WTC11 (cell line): ENCODE results near the gene RASL11A. TPM values are rescaled to one million over a fixed set of nuclear protein-coding genes. Genes with fewer than 3 reads are reported as not detected.

ENCODE experiments used
- ATAC-seq: fragments of 200-7000 bp; cut with Tn5 transposase; 2 replicates; pipeline ENCODE4 v1.10.0; 2021; ENCODE audit warnings: mild to moderate bottlenecking, moderate library complexity
- CTCF ChIA-PET: fragments of 300-600 bp; sonication (Branson Sonifier 250); formaldehyde crosslinking; loops from one replicate; lab custom pipeline; 2021; ENCODE audit warnings: antibody characterized with exemption; lab: Charles Lee
- POLR2A ChIA-PET: fragments of 350-600 bp; sonication (Branson Sonifier 250); formaldehyde crosslinking; loops from one replicate; lab custom pipeline; 2021; ENCODE audit warnings: antibody characterized with exemption; lab: Charles Lee
- DNase-seq: peaks from one replicate; pipeline ENCODE4 v3.0.0; 2021; ENCODE audit warnings: low spot score
- H3K27ac Mint-ChIP-seq: 2 replicates; pipeline ENCODE4 v1.8.0; 2021; ENCODE audit warnings: mixed read lengths
- H3K27me3 Mint-ChIP-seq: 2 replicates; pipeline ENCODE4 v1.8.0; 2021; ENCODE audit warnings: low read depth, mild to moderate bottlenecking, moderate library complexity, mixed read lengths
- H3K36me3 Mint-ChIP-seq: 2 replicates; pipeline ENCODE4 v1.8.0; 2021; ENCODE audit warnings: mixed read lengths
- H3K4me1 Mint-ChIP-seq: 2 replicates; pipeline ENCODE4 v1.8.0; 2022; ENCODE audit warnings: mixed read lengths
- H3K4me3 Mint-ChIP-seq: 2 replicates; pipeline ENCODE4 v1.8.0; 2021; ENCODE audit warnings: mild to moderate bottlenecking, moderate library complexity, mixed read lengths
- H3K9me3 Mint-ChIP-seq: 2 replicates; pipeline ENCODE4 v1.8.0; 2021; ENCODE audit warnings: mixed read lengths
- JAZF1 ChIP-seq: fragments of 250-450 bp; sonication (Bioruptor Pico); IDR thresholded peaks from 2 replicates; pipeline ENCODE4 v1.9.0; 2021; ENCODE audit warnings: moderate library complexity, mild to moderate bottlenecking, inconsistent platforms
- NFATC4 ChIP-seq: fragments of 250-450 bp; sonication (Bioruptor Pico); IDR thresholded peaks from 2 replicates; pipeline ENCODE4 v1.9.0; 2021; ENCODE audit warnings: mild to moderate bottlenecking
- NR1H2 ChIP-seq: sonication (generic); formaldehyde crosslinking; IDR thresholded peaks from 2 replicates; pipeline ENCODE4 v1.9.0; 2021; ENCODE audit warnings: mild to moderate bottlenecking, moderate library complexity, missing genetic modification reagents
- NR2C2 ChIP-seq: sonication (generic); formaldehyde crosslinking; IDR thresholded peaks from 2 replicates; pipeline ENCODE4 v1.8.0; 2022; ENCODE audit warnings: mild to moderate bottlenecking, missing genetic modification reagents
- NR3C1 ChIP-seq: sonication (generic); formaldehyde crosslinking; conservative IDR thresholded peaks from 2 replicates; pipeline ENCODE4 v1.8.1; 2023; ENCODE audit warnings: low read depth, mild to moderate bottlenecking, missing genetic modification reagents
- PRRX2 ChIP-seq: fragments of 250-450 bp; sonication (Bioruptor Pico); IDR thresholded peaks from 2 replicates; pipeline ENCODE4 v1.8.0; 2021; ENCODE audit warnings: mild to moderate bottlenecking
- TP53 ChIP-seq: sonication (generic); formaldehyde crosslinking; IDR thresholded peaks from 2 replicates; pipeline ENCODE4 v1.8.1; 2023; ENCODE audit warnings: mild to moderate bottlenecking, missing genetic modification reagents
- ZBTB21 ChIP-seq: sonication (generic); formaldehyde crosslinking; IDR thresholded peaks from 2 replicates; pipeline ENCODE4 v1.8.1; 2023; ENCODE audit warnings: mild to moderate bottlenecking, missing genetic modification reagents, borderline replicate concordance
- ZNF138 ChIP-seq: sonication (generic); formaldehyde crosslinking; conservative IDR thresholded peaks from 2 replicates; pipeline ENCODE4 v1.8.1; 2022; ENCODE audit warnings: mild to moderate bottlenecking, moderate library complexity, missing genetic modification reagents
- ZNF219 ChIP-seq: sonication (generic); formaldehyde crosslinking; IDR thresholded peaks from 2 replicates; pipeline ENCODE4 v1.8.0; 2023; ENCODE audit warnings: missing genetic modification reagents, mild to moderate bottlenecking, borderline replicate concordance
- total RNA-seq: library from RNA; stranded (reverse); gene quantifications from 3 replicates; pipeline ENCODE4 v1.2.3, GENCODE V29; 2021
- TF ChIP-seq, protein P1 (sequence below): sonication (generic); formaldehyde crosslinking; IDR thresholded peaks from 2 replicates; pipeline ENCODE4 v1.8.0; 2023; ENCODE audit warnings: missing genetic modification reagents, mild to moderate bottlenecking, borderline replicate concordance
- TF ChIP-seq, protein P2 (sequence below): sonication (generic); formaldehyde crosslinking; IDR thresholded peaks from 2 replicates; pipeline ENCODE4 v1.8.1; 2022; ENCODE audit warnings: low read depth, mild to moderate bottlenecking, moderate library complexity, missing genetic modification reagents, borderline replicate concordance
- TF ChIP-seq, protein P3 (sequence below): sonication (generic); formaldehyde crosslinking; IDR thresholded peaks from 2 replicates; pipeline ENCODE4 v1.8.0; 2022; ENCODE audit warnings: mild to moderate bottlenecking, missing genetic modification reagents
- TF ChIP-seq, protein P4 (sequence below): sonication (generic); formaldehyde crosslinking; IDR thresholded peaks from 2 replicates; pipeline ENCODE4 v1.8.0; 2022; ENCODE audit warnings: mild to moderate bottlenecking, missing genetic modification reagents
- TF ChIP-seq, protein P5 (sequence below): sonication (generic); formaldehyde crosslinking; IDR thresholded peaks from 2 replicates; pipeline ENCODE4 v1.8.1; 2023; ENCODE audit warnings: mild to moderate bottlenecking, missing genetic modification reagents, moderate library complexity
- TF ChIP-seq, protein P6 (sequence below): fragments of 250-450 bp; sonication (Bioruptor Pico); IDR thresholded peaks from 2 replicates; pipeline ENCODE4 v1.9.0; 2021; ENCODE audit warnings: mild to moderate bottlenecking
- TF ChIP-seq, protein P7 (sequence below): fragments of 250-450 bp; sonication (Bioruptor Pico); IDR thresholded peaks from 2 replicates; pipeline ENCODE4 v2.1.2; 2022; ENCODE audit warnings: mild to moderate bottlenecking, moderate library complexity

The RASL11A gene
- total RNA-seq, 1 experiment from 2014 or later: 3.5 TPM

DNA sequence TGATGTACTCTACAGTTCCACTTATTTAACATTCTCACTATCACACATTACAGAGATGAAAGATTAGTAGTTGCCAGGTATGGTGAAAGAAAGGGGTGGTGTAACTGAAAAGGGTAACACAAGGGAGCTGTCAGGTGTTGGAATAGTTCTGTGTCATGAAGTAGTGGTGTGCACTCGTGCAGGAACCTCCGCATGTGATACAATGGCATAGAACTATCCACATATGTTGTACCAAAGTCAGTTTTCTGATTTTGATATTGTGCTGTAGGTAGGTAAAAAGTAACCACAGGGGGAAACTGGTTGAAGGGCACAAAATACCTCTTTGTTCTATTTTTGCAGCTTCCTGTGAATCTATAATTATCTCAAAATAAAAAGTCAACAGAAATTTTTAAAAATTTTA is 43.6 kb upstream of the RASL11A start:
- ChIA-PET CTCF (interaction anchor here (0.7 to 1.0 kb wide), 3 partner anchors 113 to 135 kb away, joined by 3 to 6 read pairs (median 3); no protein-coding TSS in a partner anchor), POLR2A (interaction anchor here (0.6 kb wide), 1 partner anchor 125 kb away, joined by 4 read pairs; no protein-coding TSS in a partner anchor)
- TF ChIP-seq, protein P1, sequence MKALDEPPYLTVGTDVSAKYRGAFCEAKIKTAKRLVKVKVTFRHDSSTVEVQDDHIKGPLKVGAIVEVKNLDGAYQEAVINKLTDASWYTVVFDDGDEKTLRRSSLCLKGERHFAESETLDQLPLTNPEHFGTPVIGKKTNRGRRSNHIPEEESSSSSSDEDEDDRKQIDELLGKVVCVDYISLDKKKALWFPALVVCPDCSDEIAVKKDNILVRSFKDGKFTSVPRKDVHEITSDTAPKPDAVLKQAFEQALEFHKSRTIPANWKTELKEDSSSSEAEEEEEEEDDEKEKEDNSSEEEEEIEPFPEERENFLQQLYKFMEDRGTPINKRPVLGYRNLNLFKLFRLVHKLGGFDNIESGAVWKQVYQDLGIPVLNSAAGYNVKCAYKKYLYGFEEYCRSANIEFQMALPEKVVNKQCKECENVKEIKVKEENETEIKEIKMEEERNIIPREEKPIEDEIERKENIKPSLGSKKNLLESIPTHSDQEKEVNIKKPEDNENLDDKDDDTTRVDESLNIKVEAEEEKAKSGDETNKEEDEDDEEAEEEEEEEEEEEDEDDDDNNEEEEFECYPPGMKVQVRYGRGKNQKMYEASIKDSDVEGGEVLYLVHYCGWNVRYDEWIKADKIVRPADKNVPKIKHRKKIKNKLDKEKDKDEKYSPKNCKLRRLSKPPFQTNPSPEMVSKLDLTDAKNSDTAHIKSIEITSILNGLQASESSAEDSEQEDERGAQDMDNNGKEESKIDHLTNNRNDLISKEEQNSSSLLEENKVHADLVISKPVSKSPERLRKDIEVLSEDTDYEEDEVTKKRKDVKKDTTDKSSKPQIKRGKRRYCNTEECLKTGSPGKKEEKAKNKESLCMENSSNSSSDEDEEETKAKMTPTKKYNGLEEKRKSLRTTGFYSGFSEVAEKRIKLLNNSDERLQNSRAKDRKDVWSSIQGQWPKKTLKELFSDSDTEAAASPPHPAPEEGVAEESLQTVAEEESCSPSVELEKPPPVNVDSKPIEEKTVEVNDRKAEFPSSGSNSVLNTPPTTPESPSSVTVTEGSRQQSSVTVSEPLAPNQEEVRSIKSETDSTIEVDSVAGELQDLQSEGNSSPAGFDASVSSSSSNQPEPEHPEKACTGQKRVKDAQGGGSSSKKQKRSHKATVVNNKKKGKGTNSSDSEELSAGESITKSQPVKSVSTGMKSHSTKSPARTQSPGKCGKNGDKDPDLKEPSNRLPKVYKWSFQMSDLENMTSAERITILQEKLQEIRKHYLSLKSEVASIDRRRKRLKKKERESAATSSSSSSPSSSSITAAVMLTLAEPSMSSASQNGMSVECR (CRISPR knock-in tag): no peak
- no peak for TF ChIP-seq NR1H2 (CRISPR knock-in tag)
- TF ChIP-seq, protein P2, sequence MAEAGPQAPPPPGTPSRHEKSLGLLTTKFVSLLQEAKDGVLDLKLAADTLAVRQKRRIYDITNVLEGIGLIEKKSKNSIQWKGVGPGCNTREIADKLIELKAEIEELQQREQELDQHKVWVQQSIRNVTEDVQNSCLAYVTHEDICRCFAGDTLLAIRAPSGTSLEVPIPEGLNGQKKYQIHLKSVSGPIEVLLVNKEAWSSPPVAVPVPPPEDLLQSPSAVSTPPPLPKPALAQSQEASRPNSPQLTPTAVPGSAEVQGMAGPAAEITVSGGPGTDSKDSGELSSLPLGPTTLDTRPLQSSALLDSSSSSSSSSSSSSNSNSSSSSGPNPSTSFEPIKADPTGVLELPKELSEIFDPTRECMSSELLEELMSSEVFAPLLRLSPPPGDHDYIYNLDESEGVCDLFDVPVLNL (CRISPR knock-in tag): no peak
- TF ChIP-seq PRRX2: no peak
- no peak for TF ChIP-seq NFATC4
- TF ChIP-seq NR3C1 (CRISPR knock-in tag): no peak
- TF ChIP-seq, protein P3, sequence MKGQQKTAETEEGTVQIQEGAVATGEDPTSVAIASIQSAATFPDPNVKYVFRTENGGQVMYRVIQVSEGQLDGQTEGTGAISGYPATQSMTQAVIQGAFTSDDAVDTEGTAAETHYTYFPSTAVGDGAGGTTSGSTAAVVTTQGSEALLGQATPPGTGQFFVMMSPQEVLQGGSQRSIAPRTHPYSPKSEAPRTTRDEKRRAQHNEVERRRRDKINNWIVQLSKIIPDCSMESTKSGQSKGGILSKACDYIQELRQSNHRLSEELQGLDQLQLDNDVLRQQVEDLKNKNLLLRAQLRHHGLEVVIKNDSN (CRISPR knock-in tag): no peak
- TF ChIP-seq, protein P4, sequence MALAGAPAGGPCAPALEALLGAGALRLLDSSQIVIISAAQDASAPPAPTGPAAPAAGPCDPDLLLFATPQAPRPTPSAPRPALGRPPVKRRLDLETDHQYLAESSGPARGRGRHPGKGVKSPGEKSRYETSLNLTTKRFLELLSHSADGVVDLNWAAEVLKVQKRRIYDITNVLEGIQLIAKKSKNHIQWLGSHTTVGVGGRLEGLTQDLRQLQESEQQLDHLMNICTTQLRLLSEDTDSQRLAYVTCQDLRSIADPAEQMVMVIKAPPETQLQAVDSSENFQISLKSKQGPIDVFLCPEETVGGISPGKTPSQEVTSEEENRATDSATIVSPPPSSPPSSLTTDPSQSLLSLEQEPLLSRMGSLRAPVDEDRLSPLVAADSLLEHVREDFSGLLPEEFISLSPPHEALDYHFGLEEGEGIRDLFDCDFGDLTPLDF (CRISPR knock-in tag): no peak
- TF ChIP-seq, protein P5, sequence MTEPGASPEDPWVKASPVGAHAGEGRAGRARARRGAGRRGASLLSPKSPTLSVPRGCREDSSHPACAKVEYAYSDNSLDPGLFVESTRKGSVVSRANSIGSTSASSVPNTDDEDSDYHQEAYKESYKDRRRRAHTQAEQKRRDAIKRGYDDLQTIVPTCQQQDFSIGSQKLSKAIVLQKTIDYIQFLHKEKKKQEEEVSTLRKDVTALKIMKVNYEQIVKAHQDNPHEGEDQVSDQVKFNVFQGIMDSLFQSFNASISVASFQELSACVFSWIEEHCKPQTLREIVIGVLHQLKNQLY (CRISPR knock-in tag): no peak
- TF ChIP-seq ZNF219 (CRISPR knock-in tag): no peak
- TF ChIP-seq, protein P6, sequence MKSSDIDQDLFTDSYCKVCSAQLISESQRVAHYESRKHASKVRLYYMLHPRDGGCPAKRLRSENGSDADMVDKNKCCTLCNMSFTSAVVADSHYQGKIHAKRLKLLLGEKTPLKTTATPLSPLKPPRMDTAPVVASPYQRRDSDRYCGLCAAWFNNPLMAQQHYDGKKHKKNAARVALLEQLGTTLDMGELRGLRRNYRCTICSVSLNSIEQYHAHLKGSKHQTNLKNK (CRISPR knock-in tag): no peak
- no peak for TF ChIP-seq TP53 (CRISPR knock-in tag)
- no peak for TF ChIP-seq JAZF1
- no peak for TF ChIP-seq ZBTB21 (CRISPR knock-in tag)
- TF ChIP-seq NR2C2 (CRISPR knock-in tag): no peak
- no peak for TF ChIP-seq ZNF138 (CRISPR knock-in tag)
- TF ChIP-seq, protein P7, sequence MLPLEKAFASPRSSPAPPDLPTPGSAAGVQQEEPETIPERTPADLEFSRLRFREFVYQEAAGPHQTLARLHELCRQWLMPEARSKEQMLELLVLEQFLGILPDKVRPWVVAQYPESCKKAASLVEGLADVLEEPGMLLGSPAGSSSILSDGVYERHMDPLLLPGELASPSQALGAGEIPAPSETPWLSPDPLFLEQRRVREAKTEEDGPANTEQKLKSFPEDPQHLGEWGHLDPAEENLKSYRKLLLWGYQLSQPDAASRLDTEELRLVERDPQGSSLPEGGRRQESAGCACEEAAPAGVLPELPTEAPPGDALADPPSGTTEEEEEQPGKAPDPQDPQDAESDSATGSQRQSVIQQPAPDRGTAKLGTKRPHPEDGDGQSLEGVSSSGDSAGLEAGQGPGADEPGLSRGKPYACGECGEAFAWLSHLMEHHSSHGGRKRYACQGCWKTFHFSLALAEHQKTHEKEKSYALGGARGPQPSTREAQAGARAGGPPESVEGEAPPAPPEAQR (CRISPR knock-in tag): no peak
- Mint-ChIP-seq H3K36me3 (no peaks in the 10 kb centered on the region), H3K9me3 (peaks cover 15% of the 10 kb centered on the region), H3K4me1 (peaks cover 7% of the 10 kb centered on the region), H3K27ac (no peak overlapping the region), H3K4me3 (no peak overlapping the region), H3K27me3 (peaks cover 71% of the 10 kb centered on the region)
- ATAC-seq (no peak), DNase-seq (no peak)
